Fibroblast of the conjunctiva (primary cell): ENCODE measurements around the gene VCX.
"Not testable (repeated sequence)": the region's sequence is repeated elsewhere in the genome, so short reads cannot be mapped to it uniquely, and the experiment has no call there.

Experiments
- DNase-seq: peaks from one replicate; pipeline ENCODE4 v3.0.0-alpha.2; 2010; ENCODE audit warnings: low read depth

The VCX gene

DNA sequence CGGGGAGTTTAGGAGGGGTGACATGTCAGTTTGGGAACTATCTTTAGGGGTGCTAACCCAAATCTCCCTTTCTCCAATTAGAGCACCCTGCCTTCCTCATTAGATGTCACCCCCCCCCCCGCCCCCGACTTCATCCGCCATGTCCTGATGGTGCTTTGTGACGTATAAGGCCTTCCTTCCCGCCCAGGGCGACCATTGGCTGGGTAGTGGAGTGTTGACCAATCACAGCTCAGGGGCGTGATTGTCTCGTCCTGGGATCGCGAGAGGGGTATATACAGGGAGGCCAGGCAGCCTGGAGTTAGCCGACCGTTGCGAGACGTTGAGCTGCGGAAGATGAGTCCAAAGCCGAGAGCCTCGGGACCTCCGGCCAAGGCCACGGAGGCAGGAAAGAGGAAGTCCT lies at the start of gene VCX:
VCX (plus strand) TSS at position 301 of the 400 bp plus-strand sequence; CDS start at position 334, 33 bp downstream.
- not testable (repeated sequence) for DNase-seq

DNA sequence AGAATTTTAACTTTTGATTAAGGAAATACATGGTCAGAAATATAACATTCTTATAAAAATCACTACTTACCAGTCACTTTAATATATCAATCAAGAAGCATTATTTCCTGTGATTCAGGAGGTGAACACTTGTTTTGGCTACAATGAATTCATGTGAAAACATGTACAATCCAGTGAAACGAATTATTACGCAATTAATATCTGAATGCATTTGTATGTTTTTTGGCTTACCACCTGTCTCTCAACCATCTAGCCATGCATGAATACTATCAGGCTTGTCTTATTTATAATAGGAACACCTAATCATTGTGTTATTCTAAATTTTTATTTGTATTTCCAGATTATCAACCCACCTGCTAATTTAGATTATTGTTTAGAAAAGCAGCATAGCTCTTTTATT lies 44.6 kb upstream of the VCX start:
- DNase-seq, result no peak

DNA sequence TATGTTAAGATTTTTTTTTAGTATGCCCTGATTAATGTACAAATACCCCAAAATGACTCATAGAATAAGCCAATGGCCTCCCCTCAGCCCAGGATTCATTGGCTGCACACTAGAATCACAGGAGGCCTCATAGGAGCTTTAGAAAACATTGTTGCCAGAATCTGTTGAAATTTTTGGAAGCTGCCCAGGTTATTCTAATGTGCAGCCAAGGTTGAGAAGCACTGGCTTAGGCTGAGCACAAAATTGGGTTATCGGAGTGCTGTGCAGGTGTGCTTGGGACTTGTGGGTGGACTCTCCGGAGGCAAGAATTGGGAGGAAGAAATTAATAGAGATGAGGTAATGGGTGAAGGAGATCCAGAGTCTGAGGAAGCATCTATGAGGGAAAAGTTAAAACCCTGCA lies 41.3 kb upstream of the VCX start:
- DNase-seq, result no peak

DNA sequence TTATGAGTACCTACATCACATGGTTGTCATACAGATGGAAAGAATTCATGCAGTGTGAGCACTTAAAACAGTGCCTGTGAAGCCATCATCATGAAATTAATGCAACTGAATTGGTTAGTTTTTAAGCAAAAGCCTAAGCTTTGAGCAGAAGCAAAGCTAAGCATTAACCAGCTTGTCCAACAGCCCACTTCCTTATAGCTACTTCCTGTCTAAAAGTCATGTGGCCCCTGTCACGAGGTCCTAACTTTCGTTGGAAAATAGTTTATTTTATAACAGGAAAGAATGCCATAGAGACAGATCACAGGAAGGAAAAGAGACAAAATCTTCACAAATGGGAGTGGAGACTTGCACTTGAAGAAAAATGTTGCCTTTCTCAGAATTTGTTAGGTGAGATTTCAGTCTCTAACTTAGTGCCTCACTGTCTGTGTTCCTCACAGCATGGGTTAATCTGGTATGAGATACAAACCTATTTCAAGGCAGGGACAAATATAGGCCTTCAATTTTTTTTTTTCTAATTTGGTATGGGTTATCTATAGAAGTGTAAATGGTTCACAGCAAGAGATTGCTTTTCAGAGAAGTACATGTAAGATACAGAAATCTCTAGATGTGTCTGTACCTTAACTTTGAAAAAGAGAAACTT lies 27.7 kb upstream of the VCX start:
- no peak for DNase-seq

DNA sequence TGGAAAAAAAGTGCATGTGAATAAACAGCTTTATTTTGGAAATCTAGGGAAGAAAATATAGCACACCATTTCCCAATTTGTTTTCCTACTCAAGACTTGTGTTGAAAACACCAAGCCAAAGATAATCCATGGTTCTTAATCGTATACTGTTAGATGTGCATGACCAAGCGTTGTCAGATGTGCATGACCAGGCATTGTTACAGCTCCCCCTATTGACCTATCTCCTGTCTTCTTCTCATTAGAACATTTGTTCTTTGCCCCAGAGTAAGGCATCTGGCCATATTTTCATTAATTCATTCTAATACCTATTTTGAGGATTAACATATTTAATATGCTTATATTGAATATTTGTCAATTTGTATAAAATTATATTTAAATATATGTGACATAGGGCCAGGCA lies 14.4 kb upstream of the VCX start:
- no peak for DNase-seq

DNA sequence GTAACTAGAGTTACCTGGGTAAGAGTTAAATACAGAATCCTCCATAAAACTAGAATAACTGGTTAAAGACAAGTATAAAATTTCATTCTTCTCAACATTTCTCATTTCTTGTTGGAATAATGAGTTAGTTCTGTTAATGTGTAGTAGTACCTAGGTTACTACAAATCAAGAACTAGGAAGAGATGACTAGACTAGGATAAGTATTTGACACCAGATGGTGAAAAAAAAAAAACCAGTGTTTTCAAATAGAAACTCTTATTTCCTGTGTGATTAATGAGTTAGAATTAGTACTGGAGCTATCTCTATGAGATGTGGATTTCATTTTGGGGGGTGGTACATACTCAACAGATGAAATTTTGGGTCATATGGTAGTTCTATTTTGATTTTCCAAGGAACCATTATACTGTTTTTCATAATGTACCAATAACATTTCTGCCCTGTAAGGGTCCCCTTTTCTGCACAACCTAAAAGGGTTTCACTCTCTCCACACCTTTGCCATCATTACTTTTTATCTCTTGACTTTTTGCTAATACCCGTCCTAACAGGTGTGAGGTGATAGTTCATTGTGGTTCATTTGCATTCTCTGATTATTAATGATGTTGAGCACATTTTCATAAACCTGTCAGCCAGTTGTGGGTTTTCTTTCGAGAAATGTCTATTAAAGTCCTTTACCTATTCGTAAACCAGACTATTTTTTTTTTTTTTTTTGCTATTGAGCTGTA lies 1.7 kb upstream of the VCX start:
- DNase-seq, result no peak

DNA sequence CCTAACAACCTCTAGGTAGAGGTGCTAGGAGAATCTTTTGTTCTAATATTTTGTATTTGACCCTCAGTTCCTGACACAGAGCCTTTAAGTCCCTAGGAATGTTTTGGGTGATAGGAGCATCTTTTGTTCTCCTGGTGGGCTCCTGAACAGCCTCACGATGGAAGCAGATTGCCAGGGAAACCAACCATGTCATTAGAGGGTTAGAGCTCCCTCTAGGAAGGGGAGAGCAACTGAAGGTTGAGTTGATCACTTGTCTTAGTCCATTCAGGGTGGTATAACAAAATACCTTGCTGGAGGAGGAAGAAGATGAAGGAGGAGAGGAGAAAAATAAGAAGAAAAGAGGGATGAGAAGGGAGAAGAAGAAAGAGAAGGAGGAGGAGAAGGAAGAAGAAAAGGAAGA lies 9.2 kb downstream of the VCX start:
- DNase-seq, result no peak

DNA sequence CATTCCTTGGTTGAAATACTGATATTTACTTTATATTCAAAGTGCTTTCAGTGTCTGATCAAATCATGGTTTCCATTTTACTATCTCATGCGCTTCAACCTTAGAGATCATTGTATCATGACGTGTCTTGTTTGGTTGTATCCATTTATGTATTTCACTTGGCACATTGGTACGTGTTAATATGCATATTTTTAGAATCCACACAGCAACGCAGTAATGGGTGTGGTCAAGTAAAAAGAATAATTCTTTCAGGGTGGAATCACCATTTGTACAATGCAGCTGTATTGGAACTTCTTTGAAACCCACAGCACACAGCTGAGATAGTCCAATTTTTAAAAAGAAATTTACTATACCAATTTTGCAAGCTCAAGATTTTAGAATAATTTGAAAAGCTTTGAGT lies 29.1 kb downstream of the VCX start:
- DNase-seq, result no peak

DNA sequence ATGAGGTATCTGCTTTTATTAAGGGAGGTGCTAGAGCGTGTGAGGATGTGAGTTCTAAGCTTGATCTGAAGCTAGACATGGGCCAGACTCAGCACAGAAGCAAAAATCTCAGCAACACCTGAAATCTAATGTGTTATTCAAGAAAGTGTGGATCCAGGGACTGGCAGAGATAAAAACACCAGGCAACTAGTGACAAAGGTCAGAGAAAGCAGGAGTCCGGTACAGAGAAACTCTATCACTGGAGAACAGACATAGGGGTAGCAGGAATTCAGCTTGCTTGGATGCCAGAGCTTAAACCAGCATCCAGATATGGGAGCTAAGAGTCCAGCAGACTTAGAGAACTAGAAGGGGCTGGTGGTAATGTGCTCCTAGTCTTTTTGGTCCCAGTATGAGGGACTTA lies 34.0 kb downstream of the VCX start:
- DNase-seq, result no peak

DNA sequence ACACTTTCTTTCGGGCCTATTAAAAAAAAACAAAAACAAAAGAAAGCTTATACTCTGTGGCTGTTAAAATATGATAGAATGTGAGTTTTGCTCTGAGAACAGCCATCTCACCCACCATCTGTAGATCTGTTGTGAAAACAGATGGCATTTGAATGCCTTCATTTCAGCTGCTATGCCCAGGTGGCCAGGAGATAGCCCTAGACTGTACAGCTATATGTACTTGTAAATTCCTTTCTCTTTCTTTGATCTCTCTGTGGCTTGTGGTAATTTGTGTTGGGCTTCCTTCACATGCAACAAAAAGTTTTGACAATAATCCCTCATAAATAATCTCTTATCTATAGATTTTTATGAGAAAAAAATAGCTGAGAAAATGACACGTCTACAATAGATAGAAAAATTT lies 46.2 kb downstream of the VCX start:
- DNase-seq, result no peak

DNA sequence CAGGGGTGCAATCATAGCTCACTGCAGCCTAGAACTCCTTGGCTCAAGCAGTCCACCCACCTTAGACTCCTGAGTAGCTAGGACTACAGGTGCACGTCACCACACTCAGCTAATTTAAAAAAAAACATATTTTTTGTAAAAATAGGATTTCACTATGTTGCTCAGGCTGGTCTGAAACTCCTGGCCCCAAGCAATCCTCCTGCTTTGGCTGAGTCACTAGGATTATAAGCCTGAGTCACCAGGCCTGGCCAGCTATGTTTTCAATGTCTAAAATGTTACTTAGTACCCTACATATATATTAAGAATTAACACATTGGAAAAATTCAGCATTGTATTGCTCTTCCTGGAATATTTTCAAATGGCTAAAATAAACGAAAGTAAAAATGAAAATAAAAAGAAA lies 46.7 kb downstream of the VCX start:
- peak; percentile 5 for DNase-seq

DNA sequence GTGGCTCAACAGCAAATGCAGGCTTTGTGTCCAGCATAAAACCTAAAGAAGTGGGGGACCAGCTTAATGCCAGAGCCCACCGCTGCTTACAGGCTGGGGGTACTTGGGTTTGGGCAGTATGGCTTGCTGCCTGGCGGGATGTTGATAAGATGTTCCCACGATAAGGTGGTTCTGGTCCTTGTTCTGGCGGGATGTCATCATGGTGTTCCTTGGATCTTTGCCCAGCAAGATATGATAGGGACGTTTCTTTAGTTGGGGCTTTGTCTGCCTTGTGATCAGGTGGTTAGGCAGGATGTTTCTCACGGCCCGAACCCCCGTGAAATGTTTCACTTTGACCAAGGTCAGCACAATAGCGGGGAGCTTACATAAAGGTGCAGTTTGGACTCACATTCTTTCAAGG lies 49.0 kb downstream of the VCX start:
- no peak for DNase-seq
